Kidney epithelial cell (primary cell): ENCODE data around the gene GHR. TPM values are rescaled to one million over a fixed set of nuclear protein-coding genes. Genes with fewer than 3 reads are reported as not detected.
"Not testable (repeated sequence)": the region's sequence is repeated elsewhere in the genome, so short reads cannot be mapped to it uniquely, and the experiment has no call there.

Source experiments
- DNase-seq: peaks from one replicate; pipeline ENCODE4 v3.0.0-alpha.2; 2010; ENCODE audit warnings: low read depth
- H3K27me3 ChIP-seq: 2 replicates; pipeline ENCODE4 v1.6.0; 2011; ENCODE audit warnings: low read length; ENCODE audit not compliant: control insufficient read depth, insufficient read depth
- H3K36me3 ChIP-seq: 2 replicates; pipeline ENCODE4 v1.5.1; 2011; ENCODE audit warnings: low read length; ENCODE audit not compliant: control insufficient read depth, insufficient read depth
- H3K4me3 ChIP-seq: 2 replicates; pipeline ENCODE4 v1.5.1; 2011; ENCODE audit warnings: low read depth, mild to moderate bottlenecking, control low read depth, low read length
- total RNA-seq: library from RNA; depleted of rRNA; stranded (reverse); fragments of >200 nt; gene quantifications from 2 replicates; pipeline ENCODE4 v1.2.3, GENCODE V29; 2015
- TF ChIP-seq, protein P1 (sequence below): IDR thresholded peaks from 2 replicates; pipeline ENCODE4 v1.5.1; 2011; ENCODE audit warnings: mild to moderate bottlenecking, moderate library complexity, low read length, control low read depth, inconsistent platforms; ENCODE audit not compliant: insufficient read depth, poor library complexity, severe bottlenecking

The GHR gene
- total RNA-seq, 1 donor from 2014 or later: 0.63 TPM

DNA sequence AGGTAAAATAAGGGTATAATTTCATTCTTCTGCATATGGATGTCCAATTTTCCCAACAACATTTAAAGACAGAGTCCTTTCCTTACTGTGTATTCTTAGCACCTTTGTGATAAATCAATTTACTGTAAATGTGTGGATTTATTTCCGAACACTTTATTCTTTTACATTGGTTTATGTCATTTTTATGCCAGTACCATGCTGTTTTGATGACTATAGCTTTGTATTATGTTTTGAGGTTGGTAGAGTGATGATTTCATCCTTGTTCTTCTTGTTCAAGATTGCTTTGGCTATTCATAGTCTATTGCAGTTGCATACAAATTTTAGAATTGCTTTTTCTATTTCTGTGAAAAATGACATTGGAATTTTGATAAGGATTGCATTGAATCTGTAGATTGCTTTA is 280.0 kb downstream of the GHR start:
- TF ChIP-seq, protein P1, sequence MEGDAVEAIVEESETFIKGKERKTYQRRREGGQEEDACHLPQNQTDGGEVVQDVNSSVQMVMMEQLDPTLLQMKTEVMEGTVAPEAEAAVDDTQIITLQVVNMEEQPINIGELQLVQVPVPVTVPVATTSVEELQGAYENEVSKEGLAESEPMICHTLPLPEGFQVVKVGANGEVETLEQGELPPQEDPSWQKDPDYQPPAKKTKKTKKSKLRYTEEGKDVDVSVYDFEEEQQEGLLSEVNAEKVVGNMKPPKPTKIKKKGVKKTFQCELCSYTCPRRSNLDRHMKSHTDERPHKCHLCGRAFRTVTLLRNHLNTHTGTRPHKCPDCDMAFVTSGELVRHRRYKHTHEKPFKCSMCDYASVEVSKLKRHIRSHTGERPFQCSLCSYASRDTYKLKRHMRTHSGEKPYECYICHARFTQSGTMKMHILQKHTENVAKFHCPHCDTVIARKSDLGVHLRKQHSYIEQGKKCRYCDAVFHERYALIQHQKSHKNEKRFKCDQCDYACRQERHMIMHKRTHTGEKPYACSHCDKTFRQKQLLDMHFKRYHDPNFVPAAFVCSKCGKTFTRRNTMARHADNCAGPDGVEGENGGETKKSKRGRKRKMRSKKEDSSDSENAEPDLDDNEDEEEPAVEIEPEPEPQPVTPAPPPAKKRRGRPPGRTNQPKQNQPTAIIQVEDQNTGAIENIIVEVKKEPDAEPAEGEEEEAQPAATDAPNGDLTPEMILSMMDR: no peak
- no peaks in the 10 kb centered on the region for H3K36me3 ChIP-seq
- no peak overlapping the region for H3K4me3 ChIP-seq
- H3K27me3 ChIP-seq: no peaks in the 10 kb centered on the region
- DNase-seq: no peak

DNA sequence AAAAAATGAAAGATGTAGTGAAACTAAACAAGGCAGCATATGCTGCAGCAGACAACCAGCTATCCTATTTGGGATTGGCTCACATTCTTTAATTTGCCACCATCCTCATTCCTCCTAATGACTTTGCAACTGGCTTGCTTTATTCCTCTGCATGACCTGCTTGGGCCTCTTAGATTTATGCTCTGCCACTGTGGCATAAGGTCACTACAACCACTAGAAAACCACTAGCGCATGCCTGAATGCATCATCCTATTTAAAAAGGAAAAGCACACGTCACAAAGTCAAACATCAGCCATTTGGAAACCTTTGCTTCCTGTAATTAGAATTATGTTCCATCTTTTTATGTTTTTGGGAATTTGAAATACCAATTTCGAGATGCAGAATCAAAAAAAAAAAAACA is 292.5 kb downstream of the GHR start:
- no peak overlapping the region for H3K4me3 ChIP-seq
- TF ChIP-seq, protein P1: no peak
- DNase-seq: peak; percentile 4
- no peaks in the 10 kb centered on the region for H3K27me3 ChIP-seq
- no peaks in the 10 kb centered on the region for H3K36me3 ChIP-seq

DNA sequence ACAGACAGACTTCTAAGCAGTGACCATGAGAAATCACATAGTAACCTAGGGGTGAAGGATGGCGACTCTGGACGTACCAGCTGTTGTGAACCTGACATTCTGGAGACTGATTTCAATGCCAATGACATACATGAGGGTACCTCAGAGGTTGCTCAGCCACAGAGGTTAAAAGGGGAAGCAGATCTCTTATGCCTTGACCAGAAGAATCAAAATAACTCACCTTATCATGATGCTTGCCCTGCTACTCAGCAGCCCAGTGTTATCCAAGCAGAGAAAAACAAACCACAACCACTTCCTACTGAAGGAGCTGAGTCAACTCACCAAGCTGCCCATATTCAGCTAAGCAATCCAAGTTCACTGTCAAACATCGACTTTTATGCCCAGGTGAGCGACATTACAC is 295.4 kb downstream of the GHR start:
- TF ChIP-seq, protein P1: no peak
- Histone ChIP-seq H3K27me3 (no peaks in the 10 kb centered on the region), H3K4me3 (no peak overlapping the region), H3K36me3 (no peaks in the 10 kb centered on the region)
- peak; percentile 61 for DNase-seq

DNA sequence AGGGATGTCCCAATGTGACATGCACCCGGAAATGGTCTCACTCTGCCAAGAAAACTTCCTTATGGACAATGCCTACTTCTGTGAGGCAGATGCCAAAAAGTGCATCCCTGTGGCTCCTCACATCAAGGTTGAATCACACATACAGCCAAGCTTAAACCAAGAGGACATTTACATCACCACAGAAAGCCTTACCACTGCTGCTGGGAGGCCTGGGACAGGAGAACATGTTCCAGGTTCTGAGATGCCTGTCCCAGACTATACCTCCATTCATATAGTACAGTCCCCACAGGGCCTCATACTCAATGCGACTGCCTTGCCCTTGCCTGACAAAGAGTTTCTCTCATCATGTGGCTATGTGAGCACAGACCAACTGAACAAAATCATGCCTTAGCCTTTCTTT is 295.8 kb downstream of the GHR start:
- Histone ChIP-seq H3K27me3 (no peaks in the 10 kb centered on the region), H3K36me3 (no peaks in the 10 kb centered on the region), H3K4me3 (no peak overlapping the region)
- TF ChIP-seq, protein P1: no peak
- DNase-seq: no peak

DNA sequence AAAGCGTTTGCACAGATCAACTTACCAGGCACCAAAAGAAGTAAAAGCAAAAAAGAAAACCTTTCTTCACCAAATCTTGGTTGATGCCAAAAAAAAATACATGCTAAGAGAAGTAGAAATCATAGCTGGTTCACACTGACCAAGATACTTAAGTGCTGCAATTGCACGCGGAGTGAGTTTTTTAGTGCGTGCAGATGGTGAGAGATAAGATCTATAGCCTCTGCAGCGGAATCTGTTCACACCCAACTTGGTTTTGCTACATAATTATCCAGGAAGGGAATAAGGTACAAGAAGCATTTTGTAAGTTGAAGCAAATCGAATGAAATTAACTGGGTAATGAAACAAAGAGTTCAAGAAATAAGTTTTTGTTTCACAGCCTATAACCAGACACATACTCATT is 297.0 kb downstream of the GHR start:
- no peak overlapping the region for H3K4me3 ChIP-seq
- no peaks in the 10 kb centered on the region for H3K27me3 ChIP-seq

DNA sequence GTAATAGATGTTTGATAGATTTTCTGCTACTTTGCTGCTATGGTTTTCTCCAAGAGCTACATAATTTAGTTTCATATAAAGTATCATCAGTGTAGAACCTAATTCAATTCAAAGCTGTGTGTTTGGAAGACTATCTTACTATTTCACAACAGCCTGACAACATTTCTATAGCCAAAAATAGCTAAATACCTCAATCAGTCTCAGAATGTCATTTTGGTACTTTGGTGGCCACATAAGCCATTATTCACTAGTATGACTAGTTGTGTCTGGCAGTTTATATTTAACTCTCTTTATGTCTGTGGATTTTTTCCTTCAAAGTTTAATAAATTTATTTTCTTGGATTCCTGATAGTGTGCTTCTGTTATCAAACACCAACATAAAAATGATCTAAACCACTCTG is 298.2 kb downstream of the GHR start:
- no peaks in the 10 kb centered on the region for H3K27me3 ChIP-seq
- DNase-seq: no peak
- TF ChIP-seq, protein P1: no peak
- no peak overlapping the region for H3K4me3 ChIP-seq
- no peaks in the 10 kb centered on the region for H3K36me3 ChIP-seq

More for the DNA sequence above, 297.0 kb downstream of the GHR start:
- no peaks in the 10 kb centered on the region for H3K36me3 ChIP-seq
- TF ChIP-seq, protein P1: no peak
- DNase-seq: no peak

DNA sequence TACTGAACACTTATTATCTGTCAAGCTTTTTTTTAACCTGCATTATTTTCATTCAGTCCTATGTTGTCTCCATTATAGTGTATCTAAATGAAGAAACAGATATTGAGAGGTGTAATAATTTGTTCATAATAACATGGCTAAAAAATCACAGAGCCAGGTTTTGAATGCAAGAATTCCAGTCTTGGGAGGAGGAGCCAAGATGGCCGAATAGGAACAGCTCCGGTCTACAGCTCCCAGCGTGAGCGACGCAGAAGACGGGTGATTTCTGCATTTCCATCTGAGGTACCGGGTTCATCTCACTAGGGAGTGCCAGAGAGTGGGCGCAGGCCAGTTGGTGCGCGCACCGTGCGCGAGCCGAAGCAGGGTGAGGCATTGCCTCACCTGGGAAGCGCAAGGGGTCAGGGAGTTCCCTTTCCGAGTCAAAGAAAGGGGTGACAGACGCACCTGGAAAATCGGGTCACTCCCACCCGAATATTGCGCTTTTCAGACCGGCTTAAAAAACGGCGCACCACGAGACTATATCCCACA is 311.4 kb downstream of the GHR start:
- not testable (repeated sequence) for H3K4me3 ChIP-seq, H3K27me3 ChIP-seq, DNase-seq, H3K36me3 ChIP-seq
